HepG2 (cell line): ENCODE measurements around the gene UPB1. TPM values are rescaled to one million over a fixed set of nuclear protein-coding genes. Genes with fewer than 3 reads are reported as not detected.
A peak's percentile ranks its signal among the peaks of the same experiment; 100 is the strongest.

ENCODE experiments used
- ERF ChIP-seq: IDR thresholded peaks from 2 replicates; pipeline ENCODE4 v1.6.1; 2018; ENCODE audit warnings: missing biosample characterization, missing genetic modification reagents
- GATAD2A ChIP-seq: IDR thresholded peaks from 2 replicates; pipeline ENCODE4 v1.6.1; 2016
- GLI4 ChIP-seq: sonication (generic); formaldehyde crosslinking; IDR thresholded peaks from 2 replicates; pipeline ENCODE4 v1.5.1; 2020; ENCODE audit warnings: missing genetic modification reagents, mild to moderate bottlenecking, moderate library complexity, borderline replicate concordance
- HDAC2 ChIP-seq: sonication (generic); formaldehyde crosslinking; IDR thresholded peaks from 2 replicates; pipeline ENCODE4 v1.4.0; 2020; ENCODE audit warnings: missing genetic modification reagents
- HIVEP1 ChIP-seq: sonication (generic); formaldehyde crosslinking; IDR thresholded peaks from 2 replicates; pipeline ENCODE4 v1.4.0; 2020; ENCODE audit warnings: mild to moderate bottlenecking, missing genetic modification reagents
- MXI1 ChIP-seq: IDR thresholded peaks from 3 replicates; pipeline ENCODE4 v1.6.1; 2012; ENCODE audit warnings: low read depth, low read length, inconsistent platforms, borderline replicate concordance
- PCBP2 ChIP-seq: fragments of 200-400 bp; formaldehyde crosslinking; optimal IDR thresholded peaks from 2 replicates; pipeline ENCODE3; 2018; ENCODE audit warnings: low read length, low read depth; ENCODE audit not compliant: poor library complexity, severe bottlenecking
- SMARCE1 ChIP-seq: fragments of 450-650 bp; IDR thresholded peaks from 2 replicates; pipeline ENCODE4 v1.6.1; 2017; ENCODE audit warnings: borderline replicate concordance
- ZNF749 ChIP-seq: sonication (generic); formaldehyde crosslinking; IDR thresholded peaks from 2 replicates; pipeline ENCODE4 v1.8.0; 2022; ENCODE audit warnings: mild to moderate bottlenecking, missing genetic modification reagents, moderate library complexity, borderline replicate concordance
- ZNF878 ChIP-seq: sonication (generic); formaldehyde crosslinking; IDR thresholded peaks from 2 replicates; pipeline ENCODE4 v1.8.1; 2023; ENCODE audit warnings: mild to moderate bottlenecking, missing genetic modification reagents, moderate library complexity
- ZSCAN21 ChIP-seq: sonication (generic); formaldehyde crosslinking; IDR thresholded peaks from 2 replicates; pipeline ENCODE4 v1.8.0; 2022; ENCODE audit warnings: mild to moderate bottlenecking, missing genetic modification reagents, moderate library complexity, borderline replicate concordance
- polyA plus RNA-seq, 8 experiments: library from polyadenylated mRNA; depleted of rRNA in 3 of 8; stranded (reverse) in 7 of 8; unstranded in 1 of 8; fragments of >200 nt; fragmentation: Illumina TruSeq in 4 of 8; extraction: Trizol in 4 of 8; gene quantifications; 2 replicates each; pipeline versions ENCODE4 v1.2.1 to v1.2.3, GENCODE V29; 2011 to 2016; ENCODE audit warnings: low read depth in 4 of 8, missing spikeins in 1 of 8, mixed read lengths in 1 of 8; ENCODE audit not compliant: insufficient read depth in 1 of 8
- total RNA-seq, 5 experiments: library from RNA; depleted of rRNA; stranded (reverse); fragments of >200 nt; fragmentation: Illumina TruSeq; extraction: Trizol; gene quantifications; 2 replicates each; pipeline ENCODE4 v1.2.3, GENCODE V29; 2016; ENCODE audit warnings: low read depth in 1 of 5
- TF ChIP-seq, protein P1 (sequence below): IDR thresholded peaks from 2 replicates; pipeline ENCODE4 v1.6.1; 2016; ENCODE audit warnings: mild to moderate bottlenecking
- TF ChIP-seq, protein P2 (sequence below): sonication (generic); formaldehyde crosslinking; IDR thresholded peaks from 2 replicates; pipeline ENCODE4 v1.4.0; 2020; ENCODE audit warnings: missing genetic modification reagents, borderline replicate concordance
- TF ChIP-seq, protein P3 (sequence below): sonication (generic); formaldehyde crosslinking; IDR thresholded peaks from 2 replicates; pipeline ENCODE4 v1.4.0; 2020; ENCODE audit warnings: missing genetic modification reagents, borderline replicate concordance
- TF ChIP-seq, protein P4 (sequence below): sonication (generic); formaldehyde crosslinking; conservative IDR thresholded peaks from 2 replicates; pipeline ENCODE4 v1.4.0; 2020; ENCODE audit warnings: mild to moderate bottlenecking, missing genetic modification reagents, moderate library complexity

UPB1 gene
- total and polyA plus RNA-seq, 2 of the 13 experiments (the other 11 are each of a cell fraction or from before 2014, with no cell fraction given), result 0.38 to 1.2 TPM

DNA sequence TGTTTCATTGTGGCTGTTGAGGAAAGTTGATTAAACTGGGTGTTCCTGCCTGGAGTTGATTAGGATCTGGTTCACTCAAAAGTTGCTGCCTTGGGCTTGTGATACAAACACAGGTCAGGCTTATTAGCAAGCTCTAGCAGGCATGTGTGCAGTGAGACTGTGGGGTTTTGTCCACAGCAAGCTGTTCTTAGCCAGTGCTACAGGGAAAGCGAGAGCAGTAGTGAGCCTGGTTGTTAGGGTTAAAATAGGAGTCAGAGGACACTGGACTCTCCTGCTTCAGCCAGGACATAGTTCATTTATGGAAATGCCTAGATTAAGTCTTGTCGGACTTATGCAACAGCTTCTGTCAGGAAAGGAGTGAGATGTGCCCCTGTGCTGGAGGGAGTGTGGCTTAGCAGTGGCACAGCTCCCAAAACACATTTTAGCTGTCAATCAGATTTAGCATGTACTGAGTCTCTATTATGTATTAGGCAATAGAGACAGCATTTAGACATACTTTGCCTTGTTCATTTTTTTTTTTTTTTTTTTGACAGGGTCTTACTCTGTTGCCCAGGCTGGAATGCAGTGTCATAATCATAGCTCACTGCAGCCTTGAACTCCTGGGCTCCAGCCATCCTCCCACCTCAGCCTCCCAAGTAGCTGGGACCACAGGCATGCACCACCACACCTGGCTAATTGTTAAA is 69.4 kb downstream of the UPB1 start (continued):
- TF ChIP-seq ERF (CRISPR knock-in tag), result no peak
- no peak for TF ChIP-seq ZSCAN21 (CRISPR knock-in tag)
- peak; percentile 60 for TF ChIP-seq GATAD2A (CRISPR knock-in tag)
- TF ChIP-seq, protein P1, sequence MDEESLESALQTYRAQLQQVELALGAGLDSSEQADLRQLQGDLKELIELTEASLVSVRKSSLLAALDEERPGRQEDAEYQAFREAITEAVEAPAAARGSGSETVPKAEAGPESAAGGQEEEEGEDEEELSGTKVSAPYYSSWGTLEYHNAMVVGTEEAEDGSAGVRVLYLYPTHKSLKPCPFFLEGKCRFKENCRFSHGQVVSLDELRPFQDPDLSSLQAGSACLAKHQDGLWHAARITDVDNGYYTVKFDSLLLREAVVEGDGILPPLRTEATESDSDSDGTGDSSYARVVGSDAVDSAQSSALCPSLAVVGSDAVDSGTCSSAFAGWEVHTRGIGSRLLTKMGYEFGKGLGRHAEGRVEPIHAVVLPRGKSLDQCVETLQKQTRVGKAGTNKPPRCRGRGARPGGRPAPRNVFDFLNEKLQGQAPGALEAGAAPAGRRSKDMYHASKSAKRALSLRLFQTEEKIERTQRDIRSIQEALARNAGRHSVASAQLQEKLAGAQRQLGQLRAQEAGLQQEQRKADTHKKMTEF (CRISPR knock-in tag), result 0 out of 2 replicates have a peak, but pooled peaks have one; percentile 32
- TF ChIP-seq, protein P2, sequence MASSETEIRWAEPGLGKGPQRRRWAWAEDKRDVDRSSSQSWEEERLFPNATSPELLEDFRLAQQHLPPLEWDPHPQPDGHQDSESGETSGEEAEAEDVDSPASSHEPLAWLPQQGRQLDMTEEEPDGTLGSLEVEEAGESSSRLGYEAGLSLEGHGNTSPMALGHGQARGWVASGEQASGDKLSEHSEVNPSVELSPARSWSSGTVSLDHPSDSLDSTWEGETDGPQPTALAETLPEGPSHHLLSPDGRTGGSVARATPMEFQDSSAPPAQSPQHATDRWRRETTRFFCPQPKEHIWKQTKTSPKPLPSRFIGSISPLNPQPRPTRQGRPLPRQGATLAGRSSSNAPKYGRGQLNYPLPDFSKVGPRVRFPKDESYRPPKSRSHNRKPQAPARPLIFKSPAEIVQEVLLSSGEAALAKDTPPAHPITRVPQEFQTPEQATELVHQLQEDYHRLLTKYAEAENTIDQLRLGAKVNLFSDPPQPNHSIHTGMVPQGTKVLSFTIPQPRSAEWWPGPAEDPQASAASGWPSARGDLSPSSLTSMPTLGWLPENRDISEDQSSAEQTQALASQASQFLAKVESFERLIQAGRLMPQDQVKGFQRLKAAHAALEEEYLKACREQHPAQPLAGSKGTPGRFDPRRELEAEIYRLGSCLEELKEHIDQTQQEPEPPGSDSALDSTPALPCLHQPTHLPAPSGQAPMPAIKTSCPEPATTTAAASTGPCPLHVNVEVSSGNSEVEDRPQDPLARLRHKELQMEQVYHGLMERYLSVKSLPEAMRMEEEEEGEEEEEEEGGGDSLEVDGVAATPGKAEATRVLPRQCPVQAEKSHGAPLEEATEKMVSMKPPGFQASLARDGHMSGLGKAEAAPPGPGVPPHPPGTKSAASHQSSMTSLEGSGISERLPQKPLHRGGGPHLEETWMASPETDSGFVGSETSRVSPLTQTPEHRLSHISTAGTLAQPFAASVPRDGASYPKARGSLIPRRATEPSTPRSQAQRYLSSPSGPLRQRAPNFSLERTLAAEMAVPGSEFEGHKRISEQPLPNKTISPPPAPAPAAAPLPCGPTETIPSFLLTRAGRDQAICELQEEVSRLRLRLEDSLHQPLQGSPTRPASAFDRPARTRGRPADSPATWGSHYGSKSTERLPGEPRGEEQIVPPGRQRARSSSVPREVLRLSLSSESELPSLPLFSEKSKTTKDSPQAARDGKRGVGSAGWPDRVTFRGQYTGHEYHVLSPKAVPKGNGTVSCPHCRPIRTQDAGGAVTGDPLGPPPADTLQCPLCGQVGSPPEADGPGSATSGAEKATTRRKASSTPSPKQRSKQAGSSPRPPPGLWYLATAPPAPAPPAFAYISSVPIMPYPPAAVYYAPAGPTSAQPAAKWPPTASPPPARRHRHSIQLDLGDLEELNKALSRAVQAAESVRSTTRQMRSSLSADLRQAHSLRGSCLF (CRISPR knock-in tag), result no peak
- no peak for TF ChIP-seq MXI1
- TF ChIP-seq, protein P3, sequence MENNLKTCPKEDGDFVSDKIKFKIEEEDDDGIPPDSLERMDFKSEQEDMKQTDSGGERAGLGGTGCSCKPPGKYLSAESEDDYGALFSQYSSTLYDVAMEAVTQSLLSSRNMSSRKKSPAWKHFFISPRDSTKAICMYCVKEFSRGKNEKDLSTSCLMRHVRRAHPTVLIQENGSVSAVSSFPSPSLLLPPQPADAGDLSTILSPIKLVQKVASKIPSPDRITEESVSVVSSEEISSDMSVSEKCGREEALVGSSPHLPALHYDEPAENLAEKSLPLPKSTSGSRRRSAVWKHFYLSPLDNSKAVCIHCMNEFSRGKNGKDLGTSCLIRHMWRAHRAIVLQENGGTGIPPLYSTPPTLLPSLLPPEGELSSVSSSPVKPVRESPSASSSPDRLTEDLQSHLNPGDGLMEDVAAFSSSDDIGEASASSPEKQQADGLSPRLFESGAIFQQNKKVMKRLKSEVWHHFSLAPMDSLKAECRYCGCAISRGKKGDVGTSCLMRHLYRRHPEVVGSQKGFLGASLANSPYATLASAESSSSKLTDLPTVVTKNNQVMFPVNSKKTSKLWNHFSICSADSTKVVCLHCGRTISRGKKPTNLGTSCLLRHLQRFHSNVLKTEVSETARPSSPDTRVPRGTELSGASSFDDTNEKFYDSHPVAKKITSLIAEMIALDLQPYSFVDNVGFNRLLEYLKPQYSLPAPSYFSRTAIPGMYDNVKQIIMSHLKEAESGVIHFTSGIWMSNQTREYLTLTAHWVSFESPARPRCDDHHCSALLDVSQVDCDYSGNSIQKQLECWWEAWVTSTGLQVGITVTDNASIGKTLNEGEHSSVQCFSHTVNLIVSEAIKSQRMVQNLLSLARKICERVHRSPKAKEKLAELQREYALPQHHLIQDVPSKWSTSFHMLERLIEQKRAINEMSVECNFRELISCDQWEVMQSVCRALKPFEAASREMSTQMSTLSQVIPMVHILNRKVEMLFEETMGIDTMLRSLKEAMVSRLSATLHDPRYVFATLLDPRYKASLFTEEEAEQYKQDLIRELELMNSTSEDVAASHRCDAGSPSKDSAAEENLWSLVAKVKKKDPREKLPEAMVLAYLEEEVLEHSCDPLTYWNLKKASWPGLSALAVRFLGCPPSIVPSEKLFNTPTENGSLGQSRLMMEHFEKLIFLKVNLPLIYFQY, result no peak
- TF ChIP-seq ZNF749, result no peak
- TF ChIP-seq SMARCE1, result no peak
- TF ChIP-seq GLI4 (CRISPR knock-in tag), result no peak
- no peak for TF ChIP-seq PCBP2
- no peak for TF ChIP-seq HIVEP1
- TF ChIP-seq ZNF878 (CRISPR knock-in tag), result no peak
- peak; percentile 23; the same call in 1 of the 2 replicates for TF ChIP-seq HDAC2 (CRISPR knock-in tag)
- TF ChIP-seq, protein P4, sequence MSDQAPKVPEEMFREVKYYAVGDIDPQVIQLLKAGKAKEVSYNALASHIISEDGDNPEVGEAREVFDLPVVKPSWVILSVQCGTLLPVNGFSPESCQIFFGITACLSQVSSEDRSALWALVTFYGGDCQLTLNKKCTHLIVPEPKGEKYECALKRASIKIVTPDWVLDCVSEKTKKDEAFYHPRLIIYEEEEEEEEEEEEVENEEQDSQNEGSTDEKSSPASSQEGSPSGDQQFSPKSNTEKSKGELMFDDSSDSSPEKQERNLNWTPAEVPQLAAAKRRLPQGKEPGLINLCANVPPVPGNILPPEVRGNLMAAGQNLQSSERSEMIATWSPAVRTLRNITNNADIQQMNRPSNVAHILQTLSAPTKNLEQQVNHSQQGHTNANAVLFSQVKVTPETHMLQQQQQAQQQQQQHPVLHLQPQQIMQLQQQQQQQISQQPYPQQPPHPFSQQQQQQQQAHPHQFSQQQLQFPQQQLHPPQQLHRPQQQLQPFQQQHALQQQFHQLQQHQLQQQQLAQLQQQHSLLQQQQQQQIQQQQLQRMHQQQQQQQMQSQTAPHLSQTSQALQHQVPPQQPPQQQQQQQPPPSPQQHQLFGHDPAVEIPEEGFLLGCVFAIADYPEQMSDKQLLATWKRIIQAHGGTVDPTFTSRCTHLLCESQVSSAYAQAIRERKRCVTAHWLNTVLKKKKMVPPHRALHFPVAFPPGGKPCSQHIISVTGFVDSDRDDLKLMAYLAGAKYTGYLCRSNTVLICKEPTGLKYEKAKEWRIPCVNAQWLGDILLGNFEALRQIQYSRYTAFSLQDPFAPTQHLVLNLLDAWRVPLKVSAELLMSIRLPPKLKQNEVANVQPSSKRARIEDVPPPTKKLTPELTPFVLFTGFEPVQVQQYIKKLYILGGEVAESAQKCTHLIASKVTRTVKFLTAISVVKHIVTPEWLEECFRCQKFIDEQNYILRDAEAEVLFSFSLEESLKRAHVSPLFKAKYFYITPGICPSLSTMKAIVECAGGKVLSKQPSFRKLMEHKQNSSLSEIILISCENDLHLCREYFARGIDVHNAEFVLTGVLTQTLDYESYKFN (CRISPR knock-in tag), result peak; percentile 47
